Measurements from ENCODE around the gene CSMD2. TPM values are rescaled to one million over a fixed set of nuclear protein-coding genes. Genes with fewer than 3 reads are reported as not detected.
A peak's percentile ranks its signal among the peaks of the same experiment; 100 is the strongest.

Gene CSMD2
- 0.22 TPM for total RNA-seq (2021; ENCODE audit: unreplicated experiment)
- polyA plus RNA-seq (2012): 0.14 TPM in 1 of 2 replicates, not detected in the other
- percentile 3 among the genes with signal in this experiment for Bru-seq, nascent RNA
- BruChase-seq, experiment 1, labeled RNA remaining after a 6-hour chase: percentile 2 among the genes with signal in this experiment
- BruChase-seq, experiment 2, labeled RNA remaining after a 2-hour chase: percentile 3 among the genes with signal in this experiment
- long read RNA-seq: 0 reads

GRCh38 chr1:34164771-34165391, at the start of gene CSMD2:
CSMD2 (minus strand) TSS chr1:34165230; CDS start chr1:34165097, 133 bp downstream.
- Histone ChIP-seq H3K4me2 (ENCODE audit: low read length) (no peak within 1 kb of the TSS), H3K4me3 (replicated peaks in 1 of 2; ENCODE audit: low read depth in 1 of 2, low read length in 2 of 2) (no peak within 1 kb of the TSS), H3K36me3 (ENCODE audit: control insufficient read depth in 1 of 2, insufficient read depth in 2 of 2, low read length in 2 of 2) (no peaks in the 10 kb centered on the region), H2AFZ (ENCODE audit: low read depth, low read length, poor library complexity, severe bottlenecking) (no peak within 1 kb of the TSS), H3K27ac (ENCODE audit: low read depth, low read length) (no peak within 1 kb of the TSS), H3K79me2 (ENCODE audit: insufficient read depth, low read length) (no peaks in the 10 kb centered on the region), H3K9ac (ENCODE audit: low read length) (no peak within 1 kb of the TSS), H3K4me1 (ENCODE audit: control insufficient read depth in 1 of 2, insufficient read depth in 2 of 2, low read length in 2 of 2) (peaks cover 0 to 4% of the 10 kb centered on the region in 2 experiments; a peak in 1 of 4 replicates), H3K27me3 (ENCODE audit: insufficient read depth, low read length) (peaks cover 26% of the 10 kb centered on the region), H3K9me3 (ENCODE audit: control insufficient read depth in 1 of 2, insufficient read depth in 1 of 2, low read depth in 1 of 2, low read length in 2 of 2) (no peaks in the 10 kb centered on the region), H3K9me2 (ENCODE audit: insufficient read depth) (no peaks in the 10 kb centered on the region), H4K20me1 (ENCODE audit: insufficient read depth) (no peaks in the 10 kb centered on the region)
- DNase-seq (ENCODE audit: low read depth, low spot score): no peak
- intact Hi-C loops (cut with micrococcal nuclease): no loop called here
- ChIA-PET CTCF (interaction anchor here (0.8 kb wide), 1 partner anchor 429 kb away, joined by 3 read pairs; no protein-coding TSS in a partner anchor), POLR2A (no interaction called here), RAD21 (ENCODE audit: low non-redundant PET in 1 of 2, low total read pairs in 2 of 2, uncharacterized antibody in 2 of 2, unreplicated experiment in 2 of 2) (no interaction called here)
- no TSS peak for BruUV-seq (replicated peaks)
- TF ChIP-seq ELF1 (IDR thresholded peaks at IDR 0.05; ENCODE audit: borderline replicate concordance, low read depth) (no peak), POLR2AphosphoS5 (IDR thresholded peaks at IDR 0.05; ENCODE audit: low read depth, low read length) (no peak), ATF3 (IDR thresholded peaks at IDR 0.05) (no peak), ZNF274 (IDR thresholded peaks at IDR 0.05; ENCODE audit: low read depth, low read length) (no peak), CEBPB (IDR thresholded peaks at IDR 0.05; ENCODE audit: low read depth) (no peak), ZFX (IDR thresholded peaks at IDR 0.05) (no peak), YY1 (IDR thresholded peaks at IDR 0.05; ENCODE audit: extremely low read depth, insufficient replicate concordance, low read depth, low read length) (no peak), EZH2phosphoT487 (IDR thresholded peaks at IDR 0.05; ENCODE audit: borderline replicate concordance) (no peak), CBX3 (IDR thresholded peaks at IDR 0.05; ENCODE audit: low read depth) (no peak), JUND (IDR thresholded peaks at IDR 0.05) (no peak), FOSL1 (IDR thresholded peaks at IDR 0.05; ENCODE audit: low read depth) (no peak), POLR2A (IDR thresholded peaks at IDR 0.05; ENCODE audit: borderline replicate concordance, extremely low read depth, insufficient read depth, insufficient read length) (no peak), MAX (IDR thresholded peaks at IDR 0.05) (no peak), SIN3A (IDR thresholded peaks at IDR 0.05; ENCODE audit: low read depth) (no peak), TCF7L2 (IDR thresholded peaks at IDR 0.05; ENCODE audit: borderline replicate concordance, extremely low read depth, insufficient read depth, insufficient read length) (no peak), SP1 (IDR thresholded peaks at IDR 0.05; ENCODE audit: low read depth) (no peak), ZBTB33 (IDR thresholded peaks at IDR 0.05; ENCODE audit: extremely low read depth, insufficient replicate concordance, low read length) (no peak), RAD21 (IDR thresholded peaks at IDR 0.05; ENCODE audit: low read depth) (no peak), EZH2 (IDR thresholded peaks at IDR 0.05) (no peak), CTCF (IDR thresholded peaks at IDR 0.05 in 2 of 3, conservative IDR thresholded peaks at IDR 0.05 in 1 of 3; ENCODE audit: borderline replicate concordance in 1 of 3, insufficient read depth in 1 of 3, low read depth in 2 of 3, low read length in 2 of 3) (no peak)
- ATAC-seq: no peak
